Activated CD8-positive, alpha-beta memory T cell treated with anti-CD3 and anti-CD28 coated beads, Interleukin-2, amount 50 U/mL, for 1 hour (primary cell): Measurements from ENCODE around the gene CDNF.
"Not testable (repeated sequence)": the region's sequence is repeated elsewhere in the genome, so short reads cannot be mapped to it uniquely, and the experiment has no call there.

Experiments
- DNase-seq: peaks from one replicate; pipeline ENCODE4 v3.0.0-alpha.2; 2020; ENCODE audit errors: extremely low read depth

Gene CDNF

GRCh38 chr10:14839305-14839695, 1.5 kb upstream of the CDNF start:
- no peak for DNase-seq

GRCh38 chr10:14838582-14839304, 906 bp upstream of the CDNF start:
- no peak for DNase-seq

- DNase-seq, result no peak
Measured at GRCh38 chr10:14837003-14837756, 657 bp downstream of the CDNF start.

GRCh38 chr10:14836208-14836607, 1.6 kb downstream of the CDNF start:
- no peak for DNase-seq

- DNase-seq, result no peak
Measured at GRCh38 chr10:14833106-14833505, 4.7 kb downstream of the CDNF start.

- no peak for DNase-seq
Measured at GRCh38 chr10:14826076-14826829, 11.6 kb downstream of the CDNF start.

- DNase-seq, result no peak
Measured at GRCh38 chr10:14823966-14824365, 13.9 kb downstream of the CDNF start.

- DNase-seq, result peak; percentile 11
Measured at GRCh38 chr10:14822879-14823755, 14.7 kb downstream of the CDNF start.

GRCh38 chr10:14821635-14822375, 16.0 kb downstream of the CDNF start:
- DNase-seq, result no peak

- no peak for DNase-seq
Measured at GRCh38 chr10:14820775-14821154, 17.1 kb downstream of the CDNF start.

- DNase-seq, result no peak
Measured at GRCh38 chr10:14820010-14820774, 17.6 kb downstream of the CDNF start.

GRCh38 chr10:14816717-14817116, 21.1 kb downstream of the CDNF start:
- DNase-seq, result not testable (repeated sequence)

- DNase-seq, result no peak
Measured at GRCh38 chr10:14815681-14816080, 22.2 kb downstream of the CDNF start.

- no peak for DNase-seq
Measured at GRCh38 chr10:14812271-14812670, 25.6 kb downstream of the CDNF start.

- no peak for DNase-seq
Measured at GRCh38 chr10:14810969-14811953, 26.6 kb downstream of the CDNF start.

- DNase-seq, result no peak
Measured at GRCh38 chr10:14806318-14806717, 31.5 kb downstream of the CDNF start.

- no peak for DNase-seq
Measured at GRCh38 chr10:14803827-14804226, 34.0 kb downstream of the CDNF start.

GRCh38 chr10:14801723-14802122, 36.1 kb downstream of the CDNF start:
- DNase-seq, result no peak

GRCh38 chr10:14800397-14800796, 37.4 kb downstream of the CDNF start:
- no peak for DNase-seq
